Fibroblast of lung (primary cell): ENCODE results near the gene LHX4. TPM values are rescaled to one million over a fixed set of nuclear protein-coding genes. Genes with fewer than 3 reads are reported as not detected.

ENCODE experiments used
- DNase-seq, 2 donors: peaks; one replicate each; pipeline versions ENCODE4 v3.0.0 to v3.0.0-alpha.2; 2010; ENCODE audit warnings: low read depth in 2 of 2
- H2AFZ ChIP-seq: 2 replicates; pipeline ENCODE4 v1.5.1; 2012; ENCODE audit warnings: low read length, control low read depth, inconsistent platforms
- H3K27ac ChIP-seq: 2 replicates; pipeline ENCODE4 v1.5.1; 2011; ENCODE audit warnings: low read length, control low read depth; ENCODE audit not compliant: insufficient read depth
- H3K27me3 ChIP-seq: 2 replicates; pipeline ENCODE4 v1.5.1; 2011; ENCODE audit warnings: mild to moderate bottlenecking, low read length; ENCODE audit not compliant: control insufficient read depth, insufficient read depth
- H3K36me3 ChIP-seq: 2 replicates; pipeline ENCODE4 v1.5.1; 2011; ENCODE audit warnings: low read length; ENCODE audit not compliant: control insufficient read depth, insufficient read depth
- H3K4me1 ChIP-seq: 2 replicates; pipeline ENCODE4 v1.5.1; 2011; ENCODE audit warnings: low read length; ENCODE audit not compliant: control insufficient read depth, insufficient read depth; ENCODE audit errors: extremely low read depth
- H3K4me2 ChIP-seq: 2 replicates; pipeline ENCODE4 v1.5.1; 2011; ENCODE audit warnings: low read length, control low read depth; ENCODE audit not compliant: insufficient read depth; ENCODE audit errors: extremely low read depth
- H3K4me3 ChIP-seq, 4 experiments: fragments of 200-600 bp in 1 of 4; sonication (generic) in 1 of 4; replicated peaks in 1 of 4; 2 replicates each; pipeline ENCODE4 v1.5.1; 2011 to 2016; ENCODE audit warnings: low read length in 4 of 4, low read depth in 3 of 4, mild to moderate bottlenecking in 3 of 4, control low read depth in 2 of 4, inconsistent platforms in 1 of 4, mixed read lengths in 1 of 4; ENCODE audit not compliant: insufficient read depth in 1 of 4; ENCODE audit errors: control extremely low read depth in 1 of 4
- H3K79me2 ChIP-seq: 2 replicates; pipeline ENCODE4 v1.5.1; 2012; ENCODE audit warnings: mild to moderate bottlenecking, low read length, inconsistent platforms; ENCODE audit not compliant: control insufficient read depth, insufficient read depth
- H3K9ac ChIP-seq: 2 replicates; pipeline ENCODE4 v1.5.1; 2011; ENCODE audit warnings: mild to moderate bottlenecking, low read length, control low read depth; ENCODE audit not compliant: insufficient read depth
- H3K9me3 ChIP-seq: 2 replicates; pipeline ENCODE4 v1.5.1; 2012; ENCODE audit warnings: low read depth, low read length; ENCODE audit not compliant: control insufficient read depth, insufficient read depth
- H4K20me1 ChIP-seq: 2 replicates; pipeline ENCODE4 v1.5.1; 2011; ENCODE audit warnings: low read length; ENCODE audit not compliant: control insufficient read depth, insufficient read depth; ENCODE audit errors: extremely low read depth
- EZH2 ChIP-seq: IDR thresholded peaks from 2 replicates; pipeline ENCODE4 v1.5.1; 2012; ENCODE audit warnings: low read length, control low read depth, mild to moderate bottlenecking; ENCODE audit errors: missing control alignments
- polyA plus RNA-seq, 2 donors: library from polyadenylated mRNA; depleted of rRNA in 1 of 2; stranded (reverse) in 1 of 2; unstranded in 1 of 2; fragments of >200 nt; gene quantifications; 2 replicates each; pipeline ENCODE4 v1.2.1, GENCODE V29; 2011 to 2012; ENCODE audit warnings: missing spikeins in 1 of 2
- total RNA-seq: library from RNA; depleted of rRNA; stranded (reverse); fragments of >200 nt; gene quantifications from 2 replicates; pipeline ENCODE4 v1.2.1, GENCODE V29; 2014
- TF ChIP-seq, protein P1 (sequence below), 2 donors: IDR thresholded peaks in 1 of 2; conservative IDR thresholded peaks in 1 of 2; 1 replicate in 1 of 2; 2 replicates in 1 of 2; pipeline ENCODE4 v1.5.1; 2011 to 2012; ENCODE audit warnings: low read length in 2 of 2, control low read depth in 1 of 2, inconsistent platforms in 1 of 2, low read depth in 1 of 2, mild to moderate bottlenecking in 1 of 2

The LHX4 gene
- total and polyA plus RNA-seq, 2 donors (not counting 1 experiment from before 2014, with no cell fraction given), result 0.03 to 0.33 TPM

GRCh38 chr1:180187626-180188025 is 42.4 kb upstream of the LHX4 start:
- Histone ChIP-seq H3K27me3 (no peaks in the 10 kb centered on the region), H3K27ac (no peak overlapping the region), H4K20me1 (no peaks in the 10 kb centered on the region), H3K9ac (no peak overlapping the region), H3K36me3 (peaks cover 53% of the 10 kb centered on the region), H3K9me3 (no peaks in the 10 kb centered on the region), H3K4me1 (no peaks in the 10 kb centered on the region), H3K79me2 (no peaks in the 10 kb centered on the region), H3K4me2 (no peak overlapping the region), H2AFZ (no peak overlapping the region), H3K4me3 (no peak overlapping the region)
- TF ChIP-seq EZH2, result no peak
- TF ChIP-seq, protein P1, sequence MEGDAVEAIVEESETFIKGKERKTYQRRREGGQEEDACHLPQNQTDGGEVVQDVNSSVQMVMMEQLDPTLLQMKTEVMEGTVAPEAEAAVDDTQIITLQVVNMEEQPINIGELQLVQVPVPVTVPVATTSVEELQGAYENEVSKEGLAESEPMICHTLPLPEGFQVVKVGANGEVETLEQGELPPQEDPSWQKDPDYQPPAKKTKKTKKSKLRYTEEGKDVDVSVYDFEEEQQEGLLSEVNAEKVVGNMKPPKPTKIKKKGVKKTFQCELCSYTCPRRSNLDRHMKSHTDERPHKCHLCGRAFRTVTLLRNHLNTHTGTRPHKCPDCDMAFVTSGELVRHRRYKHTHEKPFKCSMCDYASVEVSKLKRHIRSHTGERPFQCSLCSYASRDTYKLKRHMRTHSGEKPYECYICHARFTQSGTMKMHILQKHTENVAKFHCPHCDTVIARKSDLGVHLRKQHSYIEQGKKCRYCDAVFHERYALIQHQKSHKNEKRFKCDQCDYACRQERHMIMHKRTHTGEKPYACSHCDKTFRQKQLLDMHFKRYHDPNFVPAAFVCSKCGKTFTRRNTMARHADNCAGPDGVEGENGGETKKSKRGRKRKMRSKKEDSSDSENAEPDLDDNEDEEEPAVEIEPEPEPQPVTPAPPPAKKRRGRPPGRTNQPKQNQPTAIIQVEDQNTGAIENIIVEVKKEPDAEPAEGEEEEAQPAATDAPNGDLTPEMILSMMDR (conservative IDR thresholded peaks at IDR 0.05 in 1 of 2, IDR thresholded peaks at IDR 0.05 in 1 of 2; ENCODE audit: low read depth in 1 of 2, low read length in 2 of 2), result no peak
- DNase-seq, result no peak

DNA sequence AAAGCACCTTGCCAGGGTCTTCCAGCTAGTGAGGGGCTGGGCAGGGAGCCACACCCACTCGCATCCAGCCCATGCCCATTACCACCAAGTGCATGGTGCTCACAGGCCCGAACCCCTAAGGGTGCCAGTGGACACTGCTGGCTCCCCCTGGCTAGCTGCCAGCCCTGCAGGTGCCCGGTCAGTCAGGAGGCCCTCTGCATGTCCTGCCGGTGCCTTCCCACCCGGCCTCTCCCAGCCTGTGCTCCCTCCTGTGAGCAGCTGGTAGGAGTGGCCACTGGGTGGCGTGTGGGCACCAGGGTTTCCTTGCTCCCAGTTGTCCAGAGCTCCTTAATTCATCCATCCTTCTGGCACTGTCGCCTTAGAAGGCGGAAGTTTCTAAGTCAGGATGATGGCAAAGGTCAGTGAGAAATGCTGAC is 42.0 kb upstream of the LHX4 start:
- Histone ChIP-seq H3K9me3 (no peaks in the 10 kb centered on the region), H3K9ac (no peak overlapping the region), H3K27me3 (no peaks in the 10 kb centered on the region), H3K4me2 (no peak overlapping the region), H3K4me3 (no peak overlapping the region), H4K20me1 (no peaks in the 10 kb centered on the region), H3K79me2 (no peaks in the 10 kb centered on the region), H3K27ac (no peak overlapping the region), H3K4me1 (no peaks in the 10 kb centered on the region), H3K36me3 (peaks cover 54% of the 10 kb centered on the region), H2AFZ (no peak overlapping the region)
- peak; percentile 34 to 52 for DNase-seq
- TF ChIP-seq, protein P1 (conservative IDR thresholded peaks at IDR 0.05 in 1 of 2, IDR thresholded peaks at IDR 0.05 in 1 of 2; ENCODE audit: low read depth in 1 of 2, low read length in 2 of 2), result peak; percentile 67 to 73
- TF ChIP-seq EZH2, result no peak

- H2AFZ ChIP-seq, result no peak overlapping the region
- no peak overlapping the region for H3K27ac ChIP-seq
- no peaks in the 10 kb centered on the region for H3K27me3 ChIP-seq
- H3K4me1 ChIP-seq, result no peaks in the 10 kb centered on the region
- no peaks in the 10 kb centered on the region for H3K79me2 ChIP-seq
- no peaks in the 10 kb centered on the region for H3K9me3 ChIP-seq
- no peak overlapping the region for H3K4me2 ChIP-seq
- DNase-seq, result no peak
- H3K9ac ChIP-seq, result no peak overlapping the region
- peaks cover 55% of the 10 kb centered on the region for H3K36me3 ChIP-seq
- H3K4me3 ChIP-seq, result no peak overlapping the region
- H4K20me1 ChIP-seq, result no peaks in the 10 kb centered on the region
- TF ChIP-seq, protein P1 (conservative IDR thresholded peaks at IDR 0.05 in 1 of 2, IDR thresholded peaks at IDR 0.05 in 1 of 2; ENCODE audit: low read depth in 1 of 2, low read length in 2 of 2), result no peak
- no peak for TF ChIP-seq EZH2
Observed at GRCh38 chr1:180188684-180189175, 41.3 kb upstream of the LHX4 start.
